Measurements from ENCODE around the gene TRMT112.

DNA sequence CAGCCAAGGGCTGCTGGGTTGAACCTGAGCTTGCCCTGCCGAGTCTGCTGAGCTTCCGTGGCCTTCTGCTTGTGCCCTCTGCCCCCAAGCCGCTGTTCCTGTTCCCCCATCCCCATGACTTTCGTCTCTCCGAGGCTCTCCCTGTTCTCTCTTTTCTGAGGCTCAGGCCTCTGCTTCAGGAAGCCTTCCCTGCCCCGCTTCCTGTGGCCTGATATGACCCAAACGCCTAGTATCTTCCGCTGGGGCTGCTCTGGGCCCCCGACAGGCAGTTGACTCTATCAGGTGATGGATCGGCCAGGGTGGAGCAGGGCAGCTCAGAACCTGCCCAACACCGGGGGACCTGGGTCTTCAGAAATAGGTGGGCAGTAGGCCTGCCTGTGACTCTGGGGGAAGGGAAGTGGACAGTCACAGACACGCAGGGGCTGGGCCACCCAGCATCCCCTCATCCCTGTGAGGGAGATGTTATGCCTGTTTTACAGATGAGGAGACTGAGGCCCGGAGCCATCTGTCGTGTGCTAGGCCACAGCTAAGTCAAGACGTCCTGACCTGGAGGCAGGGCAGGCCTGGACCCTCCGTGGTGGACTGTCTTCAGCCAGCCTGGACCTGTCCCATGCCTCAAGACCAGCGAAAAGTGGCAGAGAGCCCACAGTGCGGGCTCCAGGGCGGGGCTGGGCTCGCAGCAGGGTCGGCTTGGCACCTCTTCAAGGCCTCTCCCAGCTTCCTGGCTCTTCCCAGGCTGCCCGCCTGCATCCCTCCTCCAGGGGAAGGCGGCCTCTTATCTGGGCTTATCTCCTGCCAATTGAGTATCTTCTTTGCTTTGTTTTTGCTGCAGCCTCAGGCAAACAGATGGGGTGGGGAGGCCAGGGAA lies 49.1 kb downstream of the TRMT112 start:
- TF ChIP-seq CREB1 (IDR thresholded peaks at IDR 0.05; ENCODE audit: low read depth) (no peak), TCF12 (IDR thresholded peaks at IDR 0.05; ENCODE audit: low read depth) (no peak), RAD21 (IDR thresholded peaks at IDR 0.05; ENCODE audit: low read depth) (no peak), TAF1 (IDR thresholded peaks at IDR 0.05; ENCODE audit: low read depth) (no peak), REST (IDR thresholded peaks at IDR 0.05; ENCODE audit: low read depth) (no peak), NFIC (IDR thresholded peaks at IDR 0.05) (no peak)
- TF ChIP-seq, protein P1, sequence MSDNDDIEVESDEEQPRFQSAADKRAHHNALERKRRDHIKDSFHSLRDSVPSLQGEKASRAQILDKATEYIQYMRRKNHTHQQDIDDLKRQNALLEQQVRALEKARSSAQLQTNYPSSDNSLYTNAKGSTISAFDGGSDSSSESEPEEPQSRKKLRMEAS (IDR thresholded peaks at IDR 0.05): no peak
- TF ChIP-seq, protein P2, sequence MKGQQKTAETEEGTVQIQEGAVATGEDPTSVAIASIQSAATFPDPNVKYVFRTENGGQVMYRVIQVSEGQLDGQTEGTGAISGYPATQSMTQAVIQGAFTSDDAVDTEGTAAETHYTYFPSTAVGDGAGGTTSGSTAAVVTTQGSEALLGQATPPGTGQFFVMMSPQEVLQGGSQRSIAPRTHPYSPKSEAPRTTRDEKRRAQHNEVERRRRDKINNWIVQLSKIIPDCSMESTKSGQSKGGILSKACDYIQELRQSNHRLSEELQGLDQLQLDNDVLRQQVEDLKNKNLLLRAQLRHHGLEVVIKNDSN (IDR thresholded peaks at IDR 0.05): no peak

All from Ishikawa (cell line).